Activated T-cell treated with anti-CD3 and anti-CD28 coated beads, Interleukin-2, amount 50 U/mL, for 72 hours (primary cell): Measurements from ENCODE around the gene EFNA3. TPM values are rescaled to one million over a fixed set of nuclear protein-coding genes. Genes with fewer than 3 reads are reported as not detected.
A peak's percentile ranks its signal among the peaks of the same experiment; 100 is the strongest.

Source experiments
- ATAC-seq, 2 donors: fragments of 150-1000 bp; cut with Tn5 transposase; replicated peaks in 1 of 2; 2 replicates each; pipeline ENCODE4 v1.10.0; 2021; ENCODE audit warnings: moderate library complexity in 2 of 2, mild to moderate bottlenecking in 1 of 2
- DNase-seq, 2 donors: peaks; one replicate each; pipeline ENCODE4 v3.0.0; 2021 to 2022; ENCODE audit warnings: mixed read lengths in 1 of 2
- H3K27ac Mint-ChIP-seq: one replicate; pipeline ENCODE4 v1.8.0; 2022; ENCODE audit warnings: mild to moderate bottlenecking, moderate library complexity, mixed read lengths
- H3K27me3 Mint-ChIP-seq: one replicate; pipeline ENCODE4 v1.8.0; 2022; ENCODE audit warnings: low read depth, mixed read lengths
- H3K36me3 Mint-ChIP-seq, 2 donors: one replicate each; pipeline ENCODE4 v1.8.0; 2022; ENCODE audit warnings: mixed read lengths in 2 of 2, mild to moderate bottlenecking in 1 of 2; ENCODE audit not compliant: insufficient read depth in 2 of 2
- H3K4me1 Mint-ChIP-seq: one replicate; pipeline ENCODE4 v1.8.0; 2022; ENCODE audit warnings: low read depth, mixed read lengths
- H3K4me3 Mint-ChIP-seq, 2 donors: one replicate each; pipeline ENCODE4 v1.8.0; 2022; ENCODE audit warnings: mild to moderate bottlenecking in 2 of 2, mixed read lengths in 2 of 2, moderate library complexity in 2 of 2
- H3K9me3 Mint-ChIP-seq, 2 donors: one replicate each; pipeline ENCODE4 v1.8.0; 2022; ENCODE audit warnings: mixed read lengths in 2 of 2
- total RNA-seq, 2 donors: library from RNA; stranded (reverse); gene quantifications; one replicate each; pipeline ENCODE4 v1.2.3, GENCODE V29; 2022

The EFNA3 gene
- total RNA-seq, 2 donors from 2014 or later, result 4.1 to 4.7 TPM

GRCh38 chr1:155124503-155125463, 46.1 kb downstream of the EFNA3 start:
- Mint-ChIP-seq H3K9me3 (no peaks in the 10 kb centered on the region), H3K4me1 (peaks cover 29% of the 10 kb centered on the region), H3K4me3 (no peak overlapping the region), H3K27me3 (peaks cover 29% of the 10 kb centered on the region), H3K27ac (no peak overlapping the region), H3K36me3 (no peaks in the 10 kb centered on the region)
- DNase-seq, result no peak
- ATAC-seq, result no peak

- Mint-ChIP-seq H3K27me3 (peaks cover 25% of the 10 kb centered on the region), H3K4me1 (peaks cover 30% of the 10 kb centered on the region), H3K36me3 (no peaks in the 10 kb centered on the region), H3K4me3 (peak overlapping the region; percentile 13 to 45), H3K27ac (no peak overlapping the region), H3K9me3 (no peaks in the 10 kb centered on the region)
- DNase-seq, result no peak
- ATAC-seq, result no peak
Measured at GRCh38 chr1:155125511-155125945, 46.9 kb downstream of the EFNA3 start.

GRCh38 chr1:155125946-155126555, 47.4 kb downstream of the EFNA3 start:
- Mint-ChIP-seq H3K27ac (no peak overlapping the region), H3K4me3 (peak overlapping the region; percentile 13 to 84), H3K4me1 (peaks cover 30% of the 10 kb centered on the region), H3K9me3 (no peaks in the 10 kb centered on the region), H3K27me3 (peaks cover 25% of the 10 kb centered on the region), H3K36me3 (no peaks in the 10 kb centered on the region)
- ATAC-seq (no peak), DNase-seq (no peak)

GRCh38 chr1:155126556-155127104, 48.0 kb downstream of the EFNA3 start:
- Mint-ChIP-seq H3K36me3 (no peaks in the 10 kb centered on the region), H3K27me3 (peaks cover 25% of the 10 kb centered on the region), H3K9me3 (no peaks in the 10 kb centered on the region), H3K4me3 (peak overlapping the region; percentile 84 to 93), H3K4me1 (peaks cover 30% of the 10 kb centered on the region), H3K27ac (no peak overlapping the region)
- peak; percentile 36 to 46 for DNase-seq
- ATAC-seq, result peak; percentile 61 to 65

GRCh38 chr1:155127105-155127966, 48.7 kb downstream of the EFNA3 start, which contains the start of gene EFNA1:
Gene EFNA1, plus strand, starts transcription at chr1:155127876. Its CDS starts 102 bp downstream, at chr1:155127978.
- Mint-ChIP-seq H3K27me3 (peaks cover 25% of the 10 kb centered on the region), H3K36me3 (no peaks in the 10 kb centered on the region), H3K4me3 (peak within 1 kb of the TSS; percentile 85 to 93), H3K4me1 (peaks cover 30% of the 10 kb centered on the region), H3K9me3 (no peaks in the 10 kb centered on the region), H3K27ac (no peak within 1 kb of the TSS)
- DNase-seq (peak; percentile 61 to 65), ATAC-seq (peak; percentile 77 to 82)

- peaks cover 30% of the 10 kb centered on the region for H3K4me1 Mint-ChIP-seq
- DNase-seq, result no peak
- H3K27ac Mint-ChIP-seq, result no peak overlapping the region
- ATAC-seq, result no peak
- peak overlapping the region; percentile 85 to 93 for H3K4me3 Mint-ChIP-seq
- H3K9me3 Mint-ChIP-seq, result no peaks in the 10 kb centered on the region
- H3K27me3 Mint-ChIP-seq, result peaks cover 25% of the 10 kb centered on the region
- H3K36me3 Mint-ChIP-seq, result no peaks in the 10 kb centered on the region
Measured at GRCh38 chr1:155127967-155128754, 49.5 kb downstream of the EFNA3 start.

- H3K36me3 Mint-ChIP-seq, result no peaks in the 10 kb centered on the region
- H3K27ac Mint-ChIP-seq, result no peak overlapping the region
- no peak for DNase-seq
- H3K9me3 Mint-ChIP-seq, result no peaks in the 10 kb centered on the region
- peak overlapping the region; percentile 85 to 93 for H3K4me3 Mint-ChIP-seq
- H3K27me3 Mint-ChIP-seq, result peaks cover 25% of the 10 kb centered on the region
- ATAC-seq, result no peak
- peaks cover 30% of the 10 kb centered on the region for H3K4me1 Mint-ChIP-seq
Measured at GRCh38 chr1:155128755-155129473, 50.3 kb downstream of the EFNA3 start.

GRCh38 chr1:155130272-155131006, 51.8 kb downstream of the EFNA3 start:
- no peak for DNase-seq
- Mint-ChIP-seq H3K27me3 (peaks cover 20% of the 10 kb centered on the region), H3K9me3 (no peaks in the 10 kb centered on the region), H3K4me1 (peaks cover 39% of the 10 kb centered on the region), H3K27ac (no peak overlapping the region), H3K4me3 (no peak overlapping the region), H3K36me3 (peaks cover 3 to 5% of the 10 kb centered on the region in 2 donors)
- no peak for ATAC-seq

GRCh38 chr1:155131285-155131684, 52.6 kb downstream of the EFNA3 start:
- peaks cover 20% of the 10 kb centered on the region for H3K27me3 Mint-ChIP-seq
- no peak for DNase-seq

GRCh38 chr1:155131856-155132255, 53.2 kb downstream of the EFNA3 start:
- Mint-ChIP-seq H3K4me3 (no peak overlapping the region), H3K4me1 (peaks cover 42% of the 10 kb centered on the region), H3K9me3 (no peaks in the 10 kb centered on the region), H3K27ac (no peak overlapping the region), H3K36me3 (peaks cover 6 to 7% of the 10 kb centered on the region in 2 donors), H3K27me3 (peaks cover 16% of the 10 kb centered on the region)
- ATAC-seq, result no peak
- no peak for DNase-seq

More at GRCh38 chr1:155131285-155131684, 52.6 kb downstream of the EFNA3 start:
- Mint-ChIP-seq H3K4me1 (peaks cover 40% of the 10 kb centered on the region), H3K4me3 (no peak overlapping the region), H3K9me3 (no peaks in the 10 kb centered on the region), H3K36me3 (peaks cover 6 to 7% of the 10 kb centered on the region in 2 donors), H3K27ac (no peak overlapping the region)
- no peak for ATAC-seq

- Mint-ChIP-seq H3K27ac (no peak overlapping the region), H3K4me3 (peak overlapping the region in 1 of 2 donors; percentile 40)
- no peak for DNase-seq
Measured at GRCh38 chr1:155133799-155134281, 55.2 kb downstream of the EFNA3 start.

More at GRCh38 chr1:155133799-155134281, 55.2 kb downstream of the EFNA3 start:
- no peak for ATAC-seq
- Mint-ChIP-seq H3K36me3 (peaks cover 7 to 9% of the 10 kb centered on the region in 2 donors), H3K9me3 (no peaks in the 10 kb centered on the region), H3K4me1 (peaks cover 46% of the 10 kb centered on the region), H3K27me3 (peaks cover 2% of the 10 kb centered on the region)
